GM18505 (cell line): ENCODE measurements around the gene MRPL41.
"Not testable (repeated sequence)": the region's sequence is repeated elsewhere in the genome, so short reads cannot be mapped to it uniquely, and the experiment has no call there.

Experiments used
- ATAC-seq: cut with Tn5 transposase; IDR thresholded peaks from one replicate; pipeline ENCODE4 v1.9.1; 2021; ENCODE audit not compliant: unreplicated experiment
- POLR2A ChIP-seq: IDR thresholded peaks from 4 replicates; pipeline ENCODE4 v1.6.1; 2011; ENCODE audit warnings: borderline replicate concordance; ENCODE audit not compliant: insufficient read depth, insufficient read length; ENCODE audit errors: extremely low read depth

Gene MRPL41

GRCh38 chr9:137592767-137593166 is 41.1 kb downstream of the MRPL41 start:
- TF ChIP-seq POLR2A: no peak
- ATAC-seq: no peak

DNA sequence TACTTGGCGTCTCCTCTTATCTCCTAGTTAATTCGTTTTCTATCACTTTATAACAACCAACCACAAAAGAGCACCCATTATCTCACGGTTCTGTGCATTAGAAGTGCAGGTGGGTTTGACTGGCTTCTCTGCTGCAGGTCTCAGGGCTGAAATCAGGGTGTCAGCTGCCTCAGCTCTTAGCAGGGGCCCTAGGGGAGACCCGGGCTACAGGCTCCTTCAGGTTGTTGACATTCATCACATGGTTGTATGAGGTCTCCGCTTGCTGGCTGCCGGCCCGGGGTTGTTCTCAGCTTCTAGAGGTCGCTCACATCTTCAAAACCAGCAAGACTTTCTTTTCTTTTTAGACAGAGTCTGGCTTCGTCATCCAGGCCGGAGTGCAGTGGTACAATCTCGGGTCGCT is 41.5 kb downstream of the MRPL41 start:
- TF ChIP-seq POLR2A: no peak
- no peak for ATAC-seq

GRCh38 chr9:137596577-137596976 is 44.9 kb downstream of the MRPL41 start:
- not testable (repeated sequence) for ATAC-seq

GRCh38 chr9:137598943-137599342 is 47.3 kb downstream of the MRPL41 start:
- TF ChIP-seq POLR2A: no peak
- ATAC-seq: no peak
